ENCODE results near the gene QSOX2. TPM values are rescaled to one million over a fixed set of nuclear protein-coding genes. Genes with fewer than 3 reads are reported as not detected.

Gene QSOX2
- total RNA-seq, 4 donors from 2014 or later, result 5.1 to 23.9 (median 7.4) TPM

- no peaks in the 10 kb centered on the region for H3K36me3 ChIP-seq
- H3K27me3 ChIP-seq, result no peaks in the 10 kb centered on the region
- H3K4me3 ChIP-seq, result no peak overlapping the region
- no peak for TF ChIP-seq POLR2A (IDR thresholded peaks at IDR 0.05)
- TF ChIP-seq CTCF (IDR thresholded peaks at IDR 0.05), result no peak
- peaks cover 0 to 5% (median 3%) of the 10 kb centered on the region in 4 donors for H3K4me1 ChIP-seq
- DNase-seq, result no peak
- H3K9me3 ChIP-seq, result no peaks in the 10 kb centered on the region
- no peak overlapping the region for H3K27ac ChIP-seq
Observed at GRCh38 chr9:136287960-136288753, 42.5 kb upstream of the QSOX2 start.

- Histone ChIP-seq H3K9me3 (no peaks in the 10 kb centered on the region), H3K27ac (no peak overlapping the region), H3K4me1 (peaks cover 0 to 13% (median 4%) of the 10 kb centered on the region in 4 donors), H3K36me3 (no peaks in the 10 kb centered on the region), H3K27me3 (no peaks in the 10 kb centered on the region), H3K4me3 (no peak overlapping the region)
- TF ChIP-seq CTCF (IDR thresholded peaks at IDR 0.05), result no peak
- TF ChIP-seq POLR2A (IDR thresholded peaks at IDR 0.05), result no peak
- DNase-seq, result no peak
Observed at GRCh38 chr9:136286987-136287379, 41.4 kb upstream of the QSOX2 start.

- Histone ChIP-seq H3K36me3 (no peaks in the 10 kb centered on the region), H3K4me1 (peaks cover 0 to 13% (median 4%) of the 10 kb centered on the region in 4 donors), H3K4me3 (no peak overlapping the region), H3K27ac (no peak overlapping the region), H3K9me3 (no peaks in the 10 kb centered on the region), H3K27me3 (no peaks in the 10 kb centered on the region)
- TF ChIP-seq POLR2A (IDR thresholded peaks at IDR 0.05) (no peak), CTCF (IDR thresholded peaks at IDR 0.05) (no peak)
- DNase-seq, result no peak
Observed at GRCh38 chr9:136286359-136286986, 40.9 kb upstream of the QSOX2 start.

- H3K4me1 ChIP-seq, result peaks cover 0 to 13% (median 4%) of the 10 kb centered on the region in 4 donors
- no peak overlapping the region for H3K4me3 ChIP-seq
- no peaks in the 10 kb centered on the region for H3K27me3 ChIP-seq
- TF ChIP-seq CTCF (IDR thresholded peaks at IDR 0.05) (no peak), POLR2A (IDR thresholded peaks at IDR 0.05) (no peak)
- H3K36me3 ChIP-seq, result no peaks in the 10 kb centered on the region
- DNase-seq, result no peak
- H3K27ac ChIP-seq, result no peak overlapping the region
- no peaks in the 10 kb centered on the region for H3K9me3 ChIP-seq
Observed at GRCh38 chr9:136285501-136286358, 40.1 kb upstream of the QSOX2 start.

- Histone ChIP-seq H3K4me3 (no peak overlapping the region), H3K9me3 (no peaks in the 10 kb centered on the region), H3K36me3 (no peaks in the 10 kb centered on the region), H3K27me3 (no peaks in the 10 kb centered on the region), H3K4me1 (peaks cover 0 to 13% (median 4%) of the 10 kb centered on the region in 4 donors), H3K27ac (no peak overlapping the region)
- TF ChIP-seq POLR2A (IDR thresholded peaks at IDR 0.05) (no peak), CTCF (IDR thresholded peaks at IDR 0.05) (no peak)
- no peak for DNase-seq
Observed at GRCh38 chr9:136284951-136285350, 39.3 kb upstream of the QSOX2 start.

Measured in Peyer's patch (tissue), 4 donors.